K562 (cell line): ENCODE data around the gene RUVBL1. TPM values are rescaled to one million over a fixed set of nuclear protein-coding genes. Genes with fewer than 3 reads are reported as not detected.

Experiments used
- ATAC-seq: fragments of 200-7000 bp; cut with Tn5 transposase; 3 replicates; pipeline ENCODE4 v1.9.1; 2020; ENCODE audit warnings: moderate library complexity
- BruUV-seq: library from RNA; stranded (reverse); fragments of 400-500 nt; replicated peaks from 2 replicates; lab custom pipeline; 2021; lab: Mats Ljungman, UMichigan
- CTCF ChIA-PET: fragments of 300-600 bp; formaldehyde crosslinking; extraction: SDS; loops from one replicate; lab custom pipeline; 2021; ENCODE audit warnings: low intra/inter-chr PET ratio; lab: Yijun Ruan, JAX
- POLR2A ChIA-PET: fragments of 300-600, 350-650 bp; sonication (Branson Sonifier 250); formaldehyde crosslinking; extraction: SDS; loops from one replicate; lab custom pipeline; 2021; ENCODE audit warnings: antibody characterized with exemption, inconsistent platforms; lab: Yijun Ruan, JAX
- DNase-seq, 4 experiments: peaks; one replicate each; pipeline versions ENCODE4 v3.0.0 to v3.0.0-alpha.2; 2011 to 2018; ENCODE audit warnings: low spot score in 3 of 4, mixed read lengths in 3 of 4; ENCODE audit errors: extremely low read depth in 1 of 4
- FAIRE-seq: peaks from 2 replicates; lab custom pipeline; 2011; peaks lifted over from hg19 to GRCh38; lab: Jason Lieb, UNC
- H2AFZ ChIP-seq: 2 replicates; pipeline ENCODE4 v1.6.0; 2011; ENCODE audit warnings: low read depth, low read length, control low read depth, inconsistent platforms
- H3K27ac ChIP-seq: fragments of 200-600 bp; 3 replicates; pipeline ENCODE4 v1.8.0; 2011; ENCODE audit warnings: low read depth, mild to moderate bottlenecking, control low read depth, inconsistent platforms, low read length, moderate library complexity, mixed read lengths; ENCODE audit errors: extremely low read depth
- H3K27me3 ChIP-seq, 2 experiments: fragments of 300-600 bp in 1 of 2; 2 replicates in 1 of 2; 3 replicates in 1 of 2; pipeline versions ENCODE4 v1.6.0 to v1.8.0; 2011; ENCODE audit warnings: inconsistent platforms in 2 of 2, low read length in 2 of 2, mild to moderate bottlenecking in 1 of 2, mixed read lengths in 1 of 2, moderate library complexity in 1 of 2; ENCODE audit not compliant: control insufficient read depth in 2 of 2, insufficient read depth in 2 of 2
- H3K36me3 ChIP-seq: fragments of 300-600 bp; 3 replicates; pipeline ENCODE4 v1.8.0; 2011; ENCODE audit warnings: mild to moderate bottlenecking, low read length, inconsistent platforms; ENCODE audit not compliant: control insufficient read depth, insufficient read depth
- H3K4me1 ChIP-seq, 2 experiments: fragments of 200-600 bp in 1 of 2; replicated peaks in 1 of 2; 2 replicates in 1 of 2; 3 replicates in 1 of 2; pipeline versions ENCODE4 v1.5.1 to v1.8.0; 2011; ENCODE audit warnings: inconsistent platforms in 2 of 2, low read length in 2 of 2, mild to moderate bottlenecking in 1 of 2, mixed read lengths in 1 of 2, moderate library complexity in 1 of 2; ENCODE audit not compliant: control insufficient read depth in 2 of 2, insufficient read depth in 2 of 2
- H3K4me2 ChIP-seq: 2 replicates; pipeline ENCODE4 v1.6.1; 2011; ENCODE audit warnings: low read length, control low read depth, inconsistent platforms, mixed read lengths; ENCODE audit not compliant: insufficient read depth
- H3K4me3 ChIP-seq: fragments of 200-600 bp; sonication (generic), shearing (Covaris generic); 2 replicates; pipeline ENCODE4 v1.5.1; 2016; ENCODE audit warnings: control low read depth, inconsistent platforms
- H3K79me2 ChIP-seq: fragments of 200-600 bp; 3 replicates; pipeline ENCODE4 v1.8.0; 2011; ENCODE audit warnings: low read length, inconsistent platforms; ENCODE audit not compliant: control insufficient read depth, insufficient read depth
- H3K9ac ChIP-seq, 2 experiments: 2 replicates each; pipeline versions ENCODE4 v1.6.0 to v1.6.1; 2011; ENCODE audit warnings: low read depth in 2 of 2, low read length in 2 of 2, control low read depth in 1 of 2, inconsistent platforms in 1 of 2, mild to moderate bottlenecking in 1 of 2, mixed read lengths in 1 of 2; ENCODE audit not compliant: insufficient read depth in 1 of 2
- H3K9me1 ChIP-seq: one replicate; pipeline ENCODE4 v1.6.0; 2011; ENCODE audit warnings: inconsistent platforms, mild to moderate bottlenecking, low read length, moderate library complexity; ENCODE audit not compliant: control insufficient read depth, insufficient read depth
- H3K9me3 ChIP-seq: replicated peaks from 2 replicates; pipeline ENCODE4 v1.5.1; 2011; ENCODE audit warnings: low read depth, low read length, inconsistent platforms; ENCODE audit not compliant: control insufficient read depth, insufficient read depth
- H4K20me1 ChIP-seq: replicated peaks from 2 replicates; pipeline ENCODE4 v1.6.1; 2011; ENCODE audit warnings: low read length, inconsistent platforms, mixed read lengths; ENCODE audit not compliant: control insufficient read depth, insufficient read depth
- AFF4 ChIP-seq: sonication (generic); formaldehyde crosslinking; IDR thresholded peaks from 2 replicates; pipeline ENCODE4 v1.8.0; 2023; ENCODE audit warnings: mild to moderate bottlenecking, missing genetic modification reagents
- GABPA ChIP-seq: fragments of 200-800 bp; sonication (Bioruptor generic); conservative IDR thresholded peaks from 2 replicates; pipeline ENCODE4 v1.6.1; 2016; ENCODE audit warnings: low read depth, missing genetic modification characterization, missing compliant biosample characterization
- PML ChIP-seq: IDR thresholded peaks from 2 replicates; pipeline ENCODE4 v1.6.1; 2012; ENCODE audit warnings: low read length, inconsistent platforms
- ZKSCAN8 ChIP-seq: fragments of 200-800 bp; sonication (Bioruptor generic); IDR thresholded peaks from 2 replicates; pipeline ENCODE4 v1.6.1; 2016; ENCODE audit warnings: missing genetic modification characterization, missing compliant biosample characterization
- ZNF197 ChIP-seq: fragments of 200-800 bp; sonication (Bioruptor generic); IDR thresholded peaks from 2 replicates; pipeline ENCODE4 v1.6.1; 2016; ENCODE audit warnings: low read depth, missing genetic modification characterization, missing compliant biosample characterization
- ZNF311 ChIP-seq: fragments of 250-450 bp; sonication (Bioruptor Pico); IDR thresholded peaks from 2 replicates; pipeline ENCODE4 v1.4.0; 2020; ENCODE audit warnings: mild to moderate bottlenecking, moderate library complexity
- WGBS: fragments of 100-300 bp; shearing (Covaris generic); methylation state at CpG from one replicate; pipeline ENCODE4 v1.1.6; 2016; ENCODE audit warnings: low coverage, mixed read lengths; ENCODE audit not compliant: insufficient coverage; ENCODE audit errors: missing lambda C conversion rate; 5-methylcytosine and 5-hydroxymethylcytosine counted together
- in situ Hi-C: fragments of 300-500 bp; cut with MboI; formaldehyde crosslinking; loops from 4 replicates; pipeline ENCODE4 v1.15.0; 2018; ENCODE audit warnings: inconsistent platforms, mixed read lengths
- intact Hi-C: fragments of 100-400 bp; cut with micrococcal nuclease; formaldehyde crosslinking; loops from 2 replicates; pipeline ENCODE4 v1.14.2; 2022
- polyA plus RNA-seq, 8 experiments: library from polyadenylated mRNA; depleted of rRNA in 4 of 8; stranded (reverse) in 5 of 8; unstranded in 3 of 8; fragments of >200 nt; fragmentation: Nextera tagmentation in 2 of 8; fragmentation: Illumina TruSeq in 1 of 8; extraction: Ambion mirVana in 2 of 8; extraction: Trizol in 1 of 8; gene quantifications; 2 replicates each; pipeline versions ENCODE4 v1.2.1 to v1.2.3, GENCODE V29; 2011 to 2014; ENCODE audit warnings: inconsistent platforms in 1 of 8, missing spikeins in 1 of 8
- total RNA-seq, 7 experiments: library from RNA; depleted of rRNA in 6 of 7; stranded (reverse); fragments of >200 nt in 6 of 7; fragmentation: Illumina TruSeq in 2 of 7; extraction: Trizol in 2 of 7; gene quantifications; 2 replicates each; pipeline versions ENCODE4 v1.2.1 to v1.2.3, GENCODE V29; 2011 to 2021; ENCODE audit warnings: low replicate concordance in 1 of 7
- TF ChIP-seq, protein P1 (sequence below), 2 experiments: fragments of 450-650 bp; formaldehyde crosslinking in 1 of 2; IDR thresholded peaks; 2 replicates each; pipeline versions ENCODE4 v1.4.0 to v1.6.1; 2014 to 2020; ENCODE audit warnings: mild to moderate bottlenecking in 2 of 2, borderline replicate concordance in 1 of 2, low read depth in 1 of 2

Gene RUVBL1
- total and polyA plus RNA-seq, 9 of the 15 experiments (the other 6 are each of a cell fraction or from before 2014, with no cell fraction given): 20.7 to 147 (median 113) TPM

DNA sequence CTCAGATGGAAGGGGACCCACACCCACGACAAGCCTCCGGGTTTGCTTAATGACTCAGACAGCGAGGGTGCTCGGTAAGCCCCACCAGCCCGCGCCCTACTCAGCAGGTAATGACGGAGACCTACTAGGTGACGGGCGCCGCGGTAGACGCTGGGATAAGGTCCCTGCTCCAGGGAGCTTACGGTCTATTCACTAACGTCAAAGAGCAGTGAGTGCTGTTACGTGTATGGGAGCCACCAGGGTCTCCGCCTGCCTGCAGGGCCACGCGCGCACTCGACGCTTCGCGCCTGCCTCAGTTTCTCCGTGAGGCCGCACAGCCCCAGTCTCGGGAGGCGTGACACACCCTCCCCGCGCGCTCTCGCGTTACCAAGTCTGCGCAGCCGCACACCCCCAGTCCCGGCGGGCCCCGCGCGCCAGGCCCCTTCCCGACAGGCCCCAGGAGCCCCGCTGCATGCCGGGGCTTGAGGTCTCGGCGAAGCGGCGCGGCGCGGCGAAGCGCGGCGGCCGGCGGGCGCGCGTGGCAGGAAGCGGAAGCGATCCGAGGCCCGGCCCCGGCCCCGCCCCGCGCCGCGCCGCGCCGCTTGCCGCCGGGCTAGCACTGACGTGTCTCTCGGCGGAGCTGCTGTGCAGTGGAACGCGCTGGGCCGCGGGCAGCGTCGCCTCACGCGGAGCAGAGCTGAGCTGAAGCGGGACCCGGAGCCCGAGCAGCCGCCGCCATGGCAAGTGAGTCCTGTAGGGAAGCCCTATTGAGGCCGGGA lies 71.6 kb downstream of the RUVBL1 start, which contains the start of gene SEC61A1:
Gene SEC61A1, plus strand, starts transcription at position 601 of the 758 bp plus-strand sequence. Its CDS starts 116 bp downstream, at position 717.
- Histone ChIP-seq H4K20me1 (0 out of 2 replicates have a peak, but pooled peaks cover 11% of the 10 kb centered on the region), H3K4me2 (peak within 1 kb of the TSS; percentile 95), H3K9me3 (no peaks in the 10 kb centered on the region), H3K79me2 (peaks cover 53% of the 10 kb centered on the region), H3K27ac (peak within 1 kb of the TSS; percentile 92), H3K9me1 (no peaks in the 10 kb centered on the region), H2AFZ (peak within 1 kb of the TSS; percentile 99), H3K9ac (peak within 1 kb of the TSS; percentile 98 to 99), H3K4me3 (peak within 1 kb of the TSS; percentile 94), H3K36me3 (peaks cover 41% of the 10 kb centered on the region), H3K27me3 (peaks cover under 1 to 1% of the 10 kb centered on the region in 2 experiments; a peak in 4 of 5 replicates), H3K4me1 (peaks cover 0 to 22% of the 10 kb centered on the region in 2 experiments; a peak in 2 of 5 replicates)
- peak; percentile 95 for ATAC-seq
- POLR2A ChIA-PET: interaction anchor here (0.7 to 2.6 kb wide), 5 partner anchors 9 to 792 kb away, joined by 3 to 7 read pairs (median 3); no protein-coding TSS in a partner anchor
- no TSS peak for BruUV-seq
- CTCF ChIA-PET: interaction anchor here (1.0 kb wide), 1 partner anchor 10 kb away, joined by 3 read pairs; no protein-coding TSS in a partner anchor
- intact Hi-C loops: loop anchor here (2.0 kb wide), 1 partner anchor 41 kb away; no protein-coding TSS in a partner anchor
- whole genome bisulfite sequencing: 0% methylated on average over 28 of the region's 90 CpGs
- DNase-seq: peak; percentile 92 to 95 (median 94)
- peak; percentile 40 for FAIRE-seq
- in situ Hi-C loops: no loop called here
- TF ChIP-seq PML (no peak), ZKSCAN8 (CRISPR knock-in tag) (no peak), AFF4 (CRISPR knock-in tag) (peak; percentile 78; the same call in 1 of the 2 replicates), ZNF197 (CRISPR knock-in tag) (0 out of 2 replicates have a peak, but pooled peaks have one; percentile 40), GABPA (tag) (peak; percentile 92), ZNF311 (CRISPR knock-in tag) (no peak)
- TF ChIP-seq, protein P1, sequence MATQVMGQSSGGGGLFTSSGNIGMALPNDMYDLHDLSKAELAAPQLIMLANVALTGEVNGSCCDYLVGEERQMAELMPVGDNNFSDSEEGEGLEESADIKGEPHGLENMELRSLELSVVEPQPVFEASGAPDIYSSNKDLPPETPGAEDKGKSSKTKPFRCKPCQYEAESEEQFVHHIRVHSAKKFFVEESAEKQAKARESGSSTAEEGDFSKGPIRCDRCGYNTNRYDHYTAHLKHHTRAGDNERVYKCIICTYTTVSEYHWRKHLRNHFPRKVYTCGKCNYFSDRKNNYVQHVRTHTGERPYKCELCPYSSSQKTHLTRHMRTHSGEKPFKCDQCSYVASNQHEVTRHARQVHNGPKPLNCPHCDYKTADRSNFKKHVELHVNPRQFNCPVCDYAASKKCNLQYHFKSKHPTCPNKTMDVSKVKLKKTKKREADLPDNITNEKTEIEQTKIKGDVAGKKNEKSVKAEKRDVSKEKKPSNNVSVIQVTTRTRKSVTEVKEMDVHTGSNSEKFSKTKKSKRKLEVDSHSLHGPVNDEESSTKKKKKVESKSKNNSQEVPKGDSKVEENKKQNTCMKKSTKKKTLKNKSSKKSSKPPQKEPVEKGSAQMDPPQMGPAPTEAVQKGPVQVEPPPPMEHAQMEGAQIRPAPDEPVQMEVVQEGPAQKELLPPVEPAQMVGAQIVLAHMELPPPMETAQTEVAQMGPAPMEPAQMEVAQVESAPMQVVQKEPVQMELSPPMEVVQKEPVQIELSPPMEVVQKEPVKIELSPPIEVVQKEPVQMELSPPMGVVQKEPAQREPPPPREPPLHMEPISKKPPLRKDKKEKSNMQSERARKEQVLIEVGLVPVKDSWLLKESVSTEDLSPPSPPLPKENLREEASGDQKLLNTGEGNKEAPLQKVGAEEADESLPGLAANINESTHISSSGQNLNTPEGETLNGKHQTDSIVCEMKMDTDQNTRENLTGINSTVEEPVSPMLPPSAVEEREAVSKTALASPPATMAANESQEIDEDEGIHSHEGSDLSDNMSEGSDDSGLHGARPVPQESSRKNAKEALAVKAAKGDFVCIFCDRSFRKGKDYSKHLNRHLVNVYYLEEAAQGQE (IDR thresholded peaks at IDR 0.05; ENCODE audit: borderline replicate concordance): no peak
- TF ChIP-seq, protein P1 (CRISPR knock-in tag; IDR thresholded peaks at IDR 0.05; ENCODE audit: low read depth): no peak
